Measurements from ENCODE around the gene CCSER2. TPM values are rescaled to one million over a fixed set of nuclear protein-coding genes. Genes with fewer than 3 reads are reported as not detected.

CCSER2 gene
- polyA plus RNA-seq, 2 of the 4 experiments (the other 2 are of a cell fraction): 9.2 to 28.2 TPM

- 86% methylated on average over 1 of the region's 1 CpG for WGBS (ENCODE audit: missing lambda C conversion rate)
- peaks cover 3% of the 10 kb centered on the region; the same call in 2 of the 3 replicates for H3K4me1 ChIP-seq
- H3K9me3 ChIP-seq: no peaks in the 10 kb centered on the region
- ChIA-PET POLR2A (no interaction called here), CTCF (interaction anchor here (1.1 to 7.1 kb wide), 4 partner anchors 54 to 163 kb away, joined by 3 to 101 read pairs (median 13); no protein-coding TSS in a partner anchor)
- ATAC-seq: no peak
- H3K27ac ChIP-seq: no peak overlapping the region
- no peak for DNase-seq (ENCODE audit: low read depth in 1 of 2, low spot score in 1 of 2)
- no peak overlapping the region for H3K4me2 ChIP-seq
- H3K4me3 ChIP-seq: no peak overlapping the region
- FAIRE-seq: no peak
- TF ChIP-seq CTCF (IDR thresholded peaks at IDR 0.05): no peak
- TF ChIP-seq FOSL2 (IDR thresholded peaks at IDR 0.05): no peak
- no peak for TF ChIP-seq FOSL2 (CRISPR knock-in tag; IDR thresholded peaks at IDR 0.05)
- TF ChIP-seq MAFK (IDR thresholded peaks at IDR 0.05; ENCODE audit: partially characterized antibody): peak; percentile 38
- TF ChIP-seq ZSCAN20 (CRISPR knock-in tag; IDR thresholded peaks at IDR 0.05): no peak
- no peak for TF ChIP-seq JUN (IDR thresholded peaks at IDR 0.05)
These were observed 47.5 kb downstream of the CCSER2 start for GRCh38 chr10:84375881-84376280.

GRCh38 chr10:84388148-84388547 lies 59.8 kb downstream of the CCSER2 start:
- ChIA-PET POLR2A (no interaction called here), CTCF (interaction anchor here (0.7 to 1.2 kb wide), 3 partner anchors 14 to 152 kb away, joined by 3 to 4 read pairs (median 3); no protein-coding TSS in a partner anchor)
- TF ChIP-seq SMC3 (IDR thresholded peaks at IDR 0.05): no peak
- no peak for TF ChIP-seq HES2 (IDR thresholded peaks at IDR 0.05)
- TF ChIP-seq ZFP36 (IDR thresholded peaks at IDR 0.05; ENCODE audit: borderline replicate concordance, partially characterized antibody): no peak
- TF ChIP-seq FOSL2 (IDR thresholded peaks at IDR 0.05): no peak
- no peak for TF ChIP-seq FOSL2 (CRISPR knock-in tag; IDR thresholded peaks at IDR 0.05)
- no peak for TF ChIP-seq EP300 (IDR thresholded peaks at IDR 0.05)
- no peak for TF ChIP-seq REST (IDR thresholded peaks at IDR 0.05)
- TF ChIP-seq TP53 (CRISPR knock-in tag; IDR thresholded peaks at IDR 0.05): no peak
- no peak for TF ChIP-seq MAZ (IDR thresholded peaks at IDR 0.05; ENCODE audit: borderline replicate concordance, low read depth, low read length)
- no peak for TF ChIP-seq HDAC2 (IDR thresholded peaks at IDR 0.05)
- TF ChIP-seq MAX (IDR thresholded peaks at IDR 0.05): no peak
- TF ChIP-seq RAD21 (conservative IDR thresholded peaks at IDR 0.05 in 1 of 2, IDR thresholded peaks at IDR 0.05 in 1 of 2): no peak
- TF ChIP-seq ZC3H11A (IDR thresholded peaks at IDR 0.05): no peak
- no peak for TF ChIP-seq ESRRA (IDR thresholded peaks at IDR 0.05; ENCODE audit: borderline replicate concordance, low read length)
- TF ChIP-seq E2F6 (IDR thresholded peaks at IDR 0.05; ENCODE audit: borderline replicate concordance, low read depth): no peak
- Histone ChIP-seq H3K4me1 (no peaks in the 10 kb centered on the region), H3K27ac (no peak overlapping the region), H3K9me3 (peaks cover 8% of the 10 kb centered on the region; the same call in 1 of the 3 replicates), H3K4me3 (no peak overlapping the region), H3K4me2 (no peak overlapping the region)
- DNase-seq (ENCODE audit: low read depth in 1 of 2, low spot score in 1 of 2) (no peak), FAIRE-seq (no peak), ATAC-seq (no peak)
- WGBS (ENCODE audit: missing lambda C conversion rate): 88% methylated on average over 1 of the region's 1 CpG

All from A549 (cell line).